GM12878 (cell line): ENCODE measurements around the gene LPA.

Experiments
- CREM ChIP-seq: IDR thresholded peaks from 2 replicates; pipeline ENCODE4 v1.6.1; 2014; ENCODE audit warnings: antibody characterized with exemption, low read depth
- CTCF ChIP-seq, 3 experiments: IDR thresholded peaks in 2 of 3; conservative IDR thresholded peaks in 1 of 3; 2 replicates each; pipeline ENCODE4 v1.5.1; 2011; ENCODE audit warnings: low read depth in 3 of 3, low read length in 3 of 3, mild to moderate bottlenecking in 3 of 3, control low read depth in 2 of 3, moderate library complexity in 2 of 3, inconsistent platforms in 1 of 3, mixed read lengths in 1 of 3; ENCODE audit not compliant: control insufficient read depth in 2 of 3, insufficient read depth in 1 of 3; ENCODE audit errors: extremely low read depth in 1 of 3
- EP300 ChIP-seq, 2 experiments: fragments of 150-350 bp in 1 of 2; IDR thresholded peaks; 2 replicates each; pipeline ENCODE4 v1.6.1; 2011 to 2012; ENCODE audit warnings: low read depth in 2 of 2, low read length in 2 of 2, borderline replicate concordance in 1 of 2, improper control_type of control experiment in 1 of 2, inconsistent platforms in 1 of 2; ENCODE audit not compliant: control insufficient read depth in 1 of 2
- NFXL1 ChIP-seq: fragments of 450-650 bp; IDR thresholded peaks from 2 replicates; pipeline ENCODE4 v1.6.1; 2017; ENCODE audit warnings: antibody characterized with exemption, mild to moderate bottlenecking, borderline replicate concordance
- RFX5 ChIP-seq: IDR thresholded peaks from 2 replicates; pipeline ENCODE4 v1.6.1; 2011; ENCODE audit warnings: low read depth, low read length, improper control_type of control experiment
- SMARCA5 ChIP-seq: fragments of 450-650 bp; IDR thresholded peaks from 2 replicates; pipeline ENCODE4 v1.6.1; 2017; ENCODE audit warnings: mild to moderate bottlenecking
- SUZ12 ChIP-seq: fragments of 200-600 bp; sonication (generic); IDR thresholded peaks from one replicate; pipeline ENCODE4 v1.6.1; 2018; ENCODE audit warnings: antibody characterized with exemption, mild to moderate bottlenecking; ENCODE audit not compliant: unreplicated experiment
- TAF1 ChIP-seq: IDR thresholded peaks from 2 replicates; pipeline ENCODE4 v1.6.1; 2011; ENCODE audit warnings: mild to moderate bottlenecking, low read depth, low read length, borderline replicate concordance

- TF ChIP-seq NFXL1, result no peak
- TF ChIP-seq TAF1, result no peak
- TF ChIP-seq SMARCA5, result no peak
- no peak for TF ChIP-seq CTCF (IDR thresholded peaks at IDR 0.05 in 2 of 3, conservative IDR thresholded peaks at IDR 0.05 in 1 of 3; ENCODE audit: control insufficient read depth in 2 of 3, extremely low read depth in 1 of 3, insufficient read depth in 1 of 3, low read depth in 3 of 3, low read length in 3 of 3)
- TF ChIP-seq RFX5, result no peak
- TF ChIP-seq EP300 (IDR thresholded peaks at IDR 0.05; ENCODE audit: borderline replicate concordance in 1 of 2, control insufficient read depth in 1 of 2, low read depth in 2 of 2, low read length in 2 of 2), result no peak
- no peak for TF ChIP-seq SUZ12
- TF ChIP-seq CREM, result no peak
These were observed 153.0 kb downstream of the LPA start for GRCh38 chr6:160510976-160511617.
